Measurements from ENCODE around the gene APLP2. TPM values are rescaled to one million over a fixed set of nuclear protein-coding genes. Genes with fewer than 3 reads are reported as not detected.

APLP2 gene
- total RNA-seq, 3 donors from 2014 or later (not counting 1 experiment from before 2014, with no cell fraction given), result 99.8 to 119 (median 116) TPM

DNA sequence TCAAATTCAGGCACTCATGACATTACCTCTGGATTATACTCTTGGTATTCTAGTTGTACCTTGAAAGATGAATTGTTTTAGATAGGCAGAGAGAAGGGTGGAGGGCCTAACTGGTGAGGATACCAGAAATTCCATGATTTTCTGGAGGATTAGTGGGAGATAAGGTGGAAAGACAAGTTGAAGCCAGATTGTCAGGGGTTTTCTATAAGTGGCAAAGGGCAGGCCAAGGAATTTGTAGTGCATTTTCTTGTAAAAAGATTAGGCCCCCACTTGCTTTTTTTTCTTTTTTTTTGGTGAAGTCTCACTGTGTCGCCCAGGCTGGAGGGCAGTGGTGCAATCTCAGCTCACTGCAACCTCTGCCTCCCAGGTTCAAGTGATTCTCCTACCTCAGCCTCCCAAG is 38.6 kb upstream of the APLP2 start:
- Mint-ChIP-seq H3K4me1 (no peaks in the 10 kb centered on the region), H3K36me3 (no peaks in the 10 kb centered on the region), H3K4me3 (no peak overlapping the region), H3K27ac (no peak overlapping the region), H3K27me3 (ENCODE audit: low read depth in 2 of 2) (peaks cover 0 to 2% of the 10 kb centered on the region in 2 donors), H3K9me3 (no peaks in the 10 kb centered on the region)
- TF ChIP-seq CTCF (IDR thresholded peaks at IDR 0.05), result no peak
- no peak overlapping the region for H3K27ac ChIP-seq (ENCODE audit: low read length)
- H3K4me1 ChIP-seq (ENCODE audit: control insufficient read depth, insufficient read depth, low read length), result no peaks in the 10 kb centered on the region
- ATAC-seq (no peak), DNase-seq (no peak)
- H3K36me3 ChIP-seq (ENCODE audit: control insufficient read depth, insufficient read depth, low read length), result no peaks in the 10 kb centered on the region
- H3K4me3 ChIP-seq (ENCODE audit: low read length), result no peak overlapping the region
- H3K9me3 ChIP-seq (ENCODE audit: control insufficient read depth, insufficient read depth, low read length), result no peaks in the 10 kb centered on the region
- H3K27me3 ChIP-seq (ENCODE audit: control insufficient read depth, insufficient read depth, low read length), result no peaks in the 10 kb centered on the region
- intact Hi-C loops (cut with micrococcal nuclease), result no loop called here
- WGBS (ENCODE audit: insufficient coverage), result 69% methylated on average over 1 of the region's 1 CpG

- no peak overlapping the region for H3K27ac Mint-ChIP-seq
- no peak for DNase-seq
- H3K4me3 Mint-ChIP-seq, result no peak overlapping the region
- no peak for ATAC-seq
- intact Hi-C loops (cut with micrococcal nuclease), result no loop called here
- H3K27ac ChIP-seq (ENCODE audit: low read length), result no peak overlapping the region
- H3K9me3 ChIP-seq (ENCODE audit: control insufficient read depth, insufficient read depth, low read length), result no peaks in the 10 kb centered on the region
- H3K36me3 ChIP-seq (ENCODE audit: control insufficient read depth, insufficient read depth, low read length), result no peaks in the 10 kb centered on the region
- no peaks in the 10 kb centered on the region for H3K27me3 ChIP-seq (ENCODE audit: control insufficient read depth, insufficient read depth, low read length)
- no peak for TF ChIP-seq CTCF (IDR thresholded peaks at IDR 0.05)
- H3K36me3 Mint-ChIP-seq, result no peaks in the 10 kb centered on the region
- H3K4me3 ChIP-seq (ENCODE audit: low read length), result no peak overlapping the region
- no peaks in the 10 kb centered on the region for H3K4me1 ChIP-seq (ENCODE audit: control insufficient read depth, insufficient read depth, low read length)
- H3K9me3 Mint-ChIP-seq, result no peaks in the 10 kb centered on the region
- H3K27me3 Mint-ChIP-seq (ENCODE audit: low read depth in 2 of 2), result peaks cover 6% of the 10 kb centered on the region in 2 donors
- H3K4me1 Mint-ChIP-seq, result no peaks in the 10 kb centered on the region
- WGBS (ENCODE audit: insufficient coverage), result 98% methylated on average over 2 of the region's 2 CpGs
Observed at GRCh38 chr11:130031945-130032344, 37.7 kb upstream of the APLP2 start.

GRCh38 chr11:130032931-130033330 is 36.8 kb upstream of the APLP2 start:
- Histone ChIP-seq H3K9me3 (ENCODE audit: control insufficient read depth, insufficient read depth, low read length) (no peaks in the 10 kb centered on the region), H3K27ac (ENCODE audit: low read length) (no peak overlapping the region), H3K27me3 (ENCODE audit: control insufficient read depth, insufficient read depth, low read length) (no peaks in the 10 kb centered on the region), H3K4me3 (ENCODE audit: low read length) (no peak overlapping the region), H3K36me3 (ENCODE audit: control insufficient read depth, insufficient read depth, low read length) (no peaks in the 10 kb centered on the region), H3K4me1 (ENCODE audit: control insufficient read depth, insufficient read depth, low read length) (peaks cover 6% of the 10 kb centered on the region)
- ATAC-seq (no peak), DNase-seq (no peak)
- WGBS (ENCODE audit: insufficient coverage), result 95% methylated on average over 44 of the region's 44 CpGs
- Mint-ChIP-seq H3K4me1 (peaks cover 3 to 4% of the 10 kb centered on the region in 2 donors), H3K9me3 (no peaks in the 10 kb centered on the region), H3K4me3 (no peak overlapping the region), H3K27me3 (ENCODE audit: low read depth in 2 of 2) (peaks cover 6 to 8% of the 10 kb centered on the region in 2 donors), H3K27ac (no peak overlapping the region), H3K36me3 (no peaks in the 10 kb centered on the region)
- no peak for TF ChIP-seq CTCF (IDR thresholded peaks at IDR 0.05)
- intact Hi-C loops (cut with micrococcal nuclease), result no loop called here

DNA sequence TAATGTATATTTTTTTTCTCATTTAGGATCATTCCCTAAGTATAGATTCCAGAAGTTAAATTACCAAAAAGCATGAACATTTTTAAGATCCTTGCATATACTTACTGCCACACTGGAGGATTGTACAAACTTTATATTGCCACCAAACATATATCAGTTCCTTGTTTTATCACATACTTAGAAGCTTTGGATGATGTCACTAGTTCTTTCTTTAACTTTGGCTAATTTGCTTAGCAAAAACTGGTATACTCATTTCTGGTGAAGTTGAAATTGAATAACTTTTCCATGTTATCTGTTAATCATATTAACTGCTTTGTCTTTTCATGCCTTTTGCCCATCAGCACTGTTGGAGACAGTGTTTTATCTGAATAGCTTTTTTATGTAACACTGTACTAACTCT is 35.5 kb upstream of the APLP2 start:
- Histone ChIP-seq H3K4me3 (ENCODE audit: low read length) (no peak overlapping the region), H3K27me3 (ENCODE audit: control insufficient read depth, insufficient read depth, low read length) (no peaks in the 10 kb centered on the region), H3K9me3 (ENCODE audit: control insufficient read depth, insufficient read depth, low read length) (no peaks in the 10 kb centered on the region), H3K27ac (ENCODE audit: low read length) (no peak overlapping the region), H3K36me3 (ENCODE audit: control insufficient read depth, insufficient read depth, low read length) (no peaks in the 10 kb centered on the region), H3K4me1 (ENCODE audit: control insufficient read depth, insufficient read depth, low read length) (peaks cover 7% of the 10 kb centered on the region)
- H3K27ac Mint-ChIP-seq, result no peak overlapping the region
- H3K4me3 Mint-ChIP-seq, result no peak overlapping the region
- no peaks in the 10 kb centered on the region for H3K9me3 Mint-ChIP-seq
- H3K4me1 Mint-ChIP-seq, result peaks cover 9 to 11% of the 10 kb centered on the region in 2 donors
- intact Hi-C loops (cut with micrococcal nuclease), result no loop called here
- H3K36me3 Mint-ChIP-seq, result no peaks in the 10 kb centered on the region
- ATAC-seq (no peak), DNase-seq (no peak)
- TF ChIP-seq CTCF (IDR thresholded peaks at IDR 0.05), result no peak
- peaks cover 10 to 14% of the 10 kb centered on the region in 2 donors for H3K27me3 Mint-ChIP-seq (ENCODE audit: low read depth in 2 of 2)

Measured in natural killer cell (primary cell).